ENCODE results near the gene PXK.

- TF ChIP-seq MAX (IDR thresholded peaks at IDR 0.05; ENCODE audit: low read depth, low read length) (no peak), CTCF (IDR thresholded peaks at IDR 0.05; ENCODE audit: low read depth, low read length) (no peak)
Measured at GRCh38 chr3:58469096-58469495, 136.4 kb downstream of the PXK start.
